ENCODE data around the gene ACTN1.

DNA sequence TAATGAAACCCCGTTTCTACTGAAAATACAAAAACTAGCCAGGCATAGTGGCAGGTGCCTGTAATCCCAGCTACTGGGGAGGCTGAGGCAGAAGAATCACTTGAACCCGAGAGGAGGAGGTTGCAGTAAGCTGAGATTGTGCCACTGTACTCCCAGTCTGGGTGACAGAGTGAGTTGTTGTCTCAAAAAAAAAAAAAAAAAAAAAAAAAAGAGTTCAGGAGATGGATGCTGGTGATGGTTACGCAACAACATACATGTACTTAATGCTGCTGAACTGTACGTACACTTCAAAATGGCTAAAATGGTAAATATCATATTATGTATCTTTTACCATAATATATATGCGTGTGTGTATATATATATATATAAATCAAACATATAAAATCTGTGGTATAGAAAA, 29.0 kb downstream of the ACTN1 start:
- TF ChIP-seq POLR2A (IDR thresholded peaks at IDR 0.05) (no peak), CTCF (IDR thresholded peaks at IDR 0.05) (no peak)
